IMR-90 (cell line): ENCODE results near the gene LAMC2. TPM values are rescaled to one million over a fixed set of nuclear protein-coding genes. Genes with fewer than 3 reads are reported as not detected.

ENCODE experiments used
- ATAC-seq: fragments of 200-7000 bp; cut with Tn5 transposase; 2 replicates; pipeline ENCODE4 v1.9.1; 2020; ENCODE audit warnings: low read depth, mild to moderate bottlenecking, moderate library complexity
- BruUV-seq: library from RNA; stranded (reverse); fragments of 400-500 nt; replicated peaks from 2 replicates; lab custom pipeline; 2021; lab: Mats Ljungman, UMichigan
- CTCF ChIA-PET: fragments of 300-600 bp; formaldehyde crosslinking; extraction: SDS; loops from one replicate; lab custom pipeline; 2021; ENCODE audit warnings: antibody characterized with exemption; lab: Yijun Ruan, JAX
- POLR2A ChIA-PET: fragments of 300-600 bp; sonication (Branson Sonifier 250); formaldehyde crosslinking; loops from one replicate; lab custom pipeline; 2022; ENCODE audit warnings: antibody characterized with exemption; ENCODE audit not compliant: unreplicated experiment; lab: Charles Lee
- DNase-seq: peaks from one replicate; pipeline ENCODE4 v3.0.0; 2013
- H2AFZ ChIP-seq: replicated peaks from 2 replicates; pipeline ENCODE3; 2013; ENCODE audit warnings: low read length, mild to moderate bottlenecking; ENCODE audit not compliant: poor library complexity
- H2AK5ac ChIP-seq: 2 replicates; pipeline ENCODE4 v1.6.1; 2013; ENCODE audit warnings: low read depth, low read length, inconsistent platforms
- H2AK9ac ChIP-seq: replicated peaks from 2 replicates; pipeline ENCODE3; 2013; ENCODE audit warnings: mild to moderate bottlenecking, low read depth, low read length, moderate library complexity; ENCODE audit not compliant: poor library complexity
- H2BK120ac ChIP-seq: 2 replicates; pipeline ENCODE4 v1.6.1; 2013; ENCODE audit warnings: low read depth, low read length, inconsistent platforms
- H2BK15ac ChIP-seq: 3 replicates; pipeline ENCODE4 v1.6.1; 2013; ENCODE audit warnings: low read depth, low read length, inconsistent platforms
- H2BK20ac ChIP-seq: 2 replicates; pipeline ENCODE4 v1.6.1; 2013; ENCODE audit warnings: low read depth, mild to moderate bottlenecking, inconsistent platforms, low read length, moderate library complexity
- H2BK5ac ChIP-seq: 2 replicates; pipeline ENCODE4 v1.6.1; 2013; ENCODE audit warnings: mild to moderate bottlenecking, low read depth, low read length, inconsistent platforms; ENCODE audit not compliant: poor library complexity, severe bottlenecking
- H3K14ac ChIP-seq: replicated peaks from 2 replicates; pipeline ENCODE4 v1.6.1; 2013; ENCODE audit warnings: low read depth, low read length, inconsistent platforms
- H3K18ac ChIP-seq: 2 replicates; pipeline ENCODE4 v1.6.1; 2013; ENCODE audit warnings: low read depth, low read length, control low read depth
- H3K23ac ChIP-seq: 2 replicates; pipeline ENCODE4 v1.6.1; 2013; ENCODE audit warnings: low read depth, low read length, inconsistent platforms
- H3K27ac ChIP-seq: 2 replicates; pipeline ENCODE4 v1.5.1; 2013; ENCODE audit warnings: mild to moderate bottlenecking, control low read depth, low read length; ENCODE audit not compliant: insufficient read depth
- H3K27me3 ChIP-seq: 2 replicates; pipeline ENCODE4 v1.6.1; 2013; ENCODE audit warnings: low read length; ENCODE audit not compliant: control insufficient read depth, insufficient read depth
- H3K36me3 ChIP-seq: 2 replicates; pipeline ENCODE4 v1.6.1; 2013; ENCODE audit warnings: low read length, mixed read lengths; ENCODE audit not compliant: control insufficient read depth, insufficient read depth
- H3K4ac ChIP-seq: 2 replicates; pipeline ENCODE4 v1.6.1; 2013; ENCODE audit warnings: low read depth, low read length, inconsistent platforms
- H3K4me1 ChIP-seq: 2 replicates; pipeline ENCODE4 v1.6.1; 2013; ENCODE audit warnings: low read length, mixed read lengths; ENCODE audit not compliant: control insufficient read depth, insufficient read depth
- H3K4me2 ChIP-seq: 2 replicates; pipeline ENCODE4 v1.6.1; 2013; ENCODE audit warnings: low read depth, mild to moderate bottlenecking, control low read depth, low read length, moderate library complexity
- H3K4me3 ChIP-seq: 2 replicates; pipeline ENCODE4 v1.5.1; 2013; ENCODE audit warnings: low read depth, mild to moderate bottlenecking, control low read depth, low read length, moderate library complexity; ENCODE audit not compliant: insufficient read depth
- H3K56ac ChIP-seq: 2 replicates; pipeline ENCODE4 v1.6.1; 2013; ENCODE audit warnings: low read length, inconsistent platforms; ENCODE audit not compliant: insufficient read depth; ENCODE audit errors: extremely low read depth
- H3K79me1 ChIP-seq, 2 experiments: 2 replicates each; pipeline ENCODE4 v1.6.1; 2013; ENCODE audit warnings: low read length in 2 of 2, inconsistent platforms in 1 of 2, low read depth in 1 of 2
- H3K9ac ChIP-seq: 2 replicates; pipeline ENCODE4 v1.6.1; 2013; ENCODE audit warnings: low read depth, low read length, control low read depth
- H3K9me1 ChIP-seq: 2 replicates; pipeline ENCODE4 v1.6.1; 2013; ENCODE audit warnings: low read length, inconsistent platforms; ENCODE audit not compliant: insufficient read depth
- H3K9me3 ChIP-seq: 2 replicates; pipeline ENCODE4 v1.6.1; 2013; ENCODE audit warnings: low read length; ENCODE audit not compliant: control insufficient read depth, insufficient read depth
- H4K20me1 ChIP-seq: 2 replicates; pipeline ENCODE4 v1.6.1; 2013; ENCODE audit warnings: low read length, inconsistent platforms; ENCODE audit not compliant: insufficient read depth
- H4K5ac ChIP-seq: 2 replicates; pipeline ENCODE4 v1.6.1; 2013; ENCODE audit warnings: mild to moderate bottlenecking, low read depth, low read length, control low read depth
- H4K8ac ChIP-seq, 2 experiments: 2 replicates each; pipeline ENCODE4 v1.6.1; 2013; ENCODE audit warnings: low read depth in 2 of 2, low read length in 2 of 2, control low read depth in 1 of 2, inconsistent platforms in 1 of 2
- H4K91ac ChIP-seq: 2 replicates; pipeline ENCODE4 v1.6.1; 2013; ENCODE audit warnings: low read depth, low read length, inconsistent platforms; ENCODE audit not compliant: insufficient read depth
- MAFK ChIP-seq: IDR thresholded peaks from 2 replicates; pipeline ENCODE4 v1.6.1; 2012; ENCODE audit warnings: low read depth, low read length, improper control_type of control experiment
- MXI1 ChIP-seq: IDR thresholded peaks from 2 replicates; pipeline ENCODE4 v1.6.1; 2012; ENCODE audit warnings: low read depth, mild to moderate bottlenecking, low read length, moderate library complexity, borderline replicate concordance
- POLR2A ChIP-seq: IDR thresholded peaks from 2 replicates; pipeline ENCODE4 v1.6.1; 2012; ENCODE audit warnings: mild to moderate bottlenecking, low read depth, low read length
- RAD21 ChIP-seq: IDR thresholded peaks from 2 replicates; pipeline ENCODE4 v1.6.1; 2012; ENCODE audit warnings: low read length, improper control_type of control experiment
- SMC3 ChIP-seq: fragments of 150-350 bp; IDR thresholded peaks from 2 replicates; pipeline ENCODE4 v1.6.1; 2016; ENCODE audit warnings: low read depth, mild to moderate bottlenecking, antibody characterized with exemption, low read length, moderate library complexity
- USF2 ChIP-seq: fragments of 150-350 bp; IDR thresholded peaks from 2 replicates; pipeline ENCODE4 v1.6.1; 2017; ENCODE audit warnings: mild to moderate bottlenecking, antibody characterized with exemption, low read length, low read depth
- WGBS, 2 experiments: methylation state at CpG; one replicate each; pipeline versions ENCODE4 v1.1.5 to v1.1.7; 2013; ENCODE audit warnings: missing lambda C conversion rate in 2 of 2; ENCODE audit not compliant: insufficient read length in 1 of 2; ENCODE audit errors: extremely low coverage in 2 of 2; 5-methylcytosine and 5-hydroxymethylcytosine counted together
- dilution Hi-C: fragments of 300-500 bp; cut with HindIII; formaldehyde crosslinking; loops from one replicate; pipeline ENCODE4 v1.14.3; 2018; ENCODE audit warnings: low sequenced_read_pairs; ENCODE audit not compliant: unreplicated experiment
- in situ Hi-C: fragments of 300-500 bp; cut with MboI; formaldehyde crosslinking; loops from 3 replicates; pipeline ENCODE4 v1.14.3; 2019; ENCODE audit warnings: low sequenced_read_pairs, inconsistent platforms, mixed read lengths
- intact Hi-C: fragments of 100-400 bp; cut with micrococcal nuclease; formaldehyde crosslinking; loops from 2 replicates; pipeline ENCODE4 v1.10.0; 2022
- polyA plus RNA-seq, 3 experiments: library from polyadenylated mRNA; depleted of rRNA; stranded (reverse); fragments of >200 nt; gene quantifications; 2 replicates each; pipeline ENCODE4 v1.2.3, GENCODE V29; 2012; ENCODE audit warnings: low replicate concordance in 1 of 3
- total RNA-seq: library from RNA; depleted of rRNA; stranded (reverse); fragments of >200 nt; gene quantifications from 2 replicates; pipeline ENCODE4 v1.2.3, GENCODE V29; 2012

The LAMC2 gene
- total and polyA plus RNA-seq, 2 of the 4 experiments (the other 2 are of a cell fraction), result 2.3 to 2.8 TPM

- Histone ChIP-seq H3K56ac (no peak overlapping the region), H2BK20ac (peak overlapping the region; percentile 13; the same call in 1 of the 2 replicates), H2BK5ac (no peak overlapping the region), H3K23ac (no peak overlapping the region), H3K4ac (no peak overlapping the region), H3K36me3 (no peaks in the 10 kb centered on the region), H4K5ac (no peak overlapping the region), H2AK5ac (peak overlapping the region; percentile 56), H3K4me2 (no peak overlapping the region), H4K8ac (no peak overlapping the region), H3K79me1 (no peaks in the 10 kb centered on the region), H4K20me1 (no peaks in the 10 kb centered on the region), H3K9me1 (no peaks in the 10 kb centered on the region; the same call in 1 of the 2 replicates), H2BK15ac (peak overlapping the region; percentile 43; the same call in 1 of the 3 replicates), H2AK9ac (no peak overlapping the region), H3K14ac (0 out of 2 replicates have a peak overlapping the region, but pooled peaks have one; percentile 26), H3K4me3 (no peak overlapping the region), H3K18ac (no peak overlapping the region), H4K91ac (peak overlapping the region; percentile 1; the same call in 1 of the 2 replicates), H3K9me3 (no peaks in the 10 kb centered on the region), H3K27me3 (no peaks in the 10 kb centered on the region), H3K9ac (no peak overlapping the region), H3K4me1 (no peaks in the 10 kb centered on the region; the same call in 1 of the 2 replicates), H3K27ac (no peak overlapping the region), H2BK120ac (no peak overlapping the region; the same call in 1 of the 2 replicates), H2AFZ (no peak overlapping the region)
- CTCF ChIA-PET, result interaction anchor here (0.6 to 2.3 kb wide), 2 partner anchors 9 to 72 kb away, joined by 5 to 7 read pairs; no protein-coding TSS in a partner anchor
- intact Hi-C loops (no loop called here), in situ Hi-C loops (loop anchor here (25.0 kb wide), 1 partner anchor 281 kb away; the partner anchor contains the start of gene SHCBP1L), dilution Hi-C loops (no loop called here)
- DNase-seq (no peak), ATAC-seq (no peak)
- POLR2A ChIA-PET, result interaction anchor here (0.7 kb wide), 1 partner anchor 279 kb away, joined by 8 read pairs; no protein-coding TSS in a partner anchor
- BruUV-seq, result no TSS peak
- TF ChIP-seq MXI1, result no peak
- TF ChIP-seq POLR2A, result no peak
- no peak for TF ChIP-seq MAFK
- TF ChIP-seq SMC3, result no peak
- TF ChIP-seq RAD21, result no peak
- no peak for TF ChIP-seq USF2
- 100% methylated on average over 2 of the region's 5 CpGs; no CpG with 5 or more reads in 1 of the 2 experiments for WGBS, 2 experiments
These were observed 57.3 kb downstream of the LAMC2 start for GRCh38 chr1:183243161-183244050.
